ENCODE measurements around the gene MICAL2.

MICAL2 gene

GRCh38 chr11:12110201-12110713 lies at the start of gene MICAL2:
Gene MICAL2, plus strand, starts transcription at chr11:12110590. Its CDS starts 51,566 bp downstream, at chr11:12162156.
- H3K4me3 ChIP-seq (ENCODE audit: low read depth, low read length), result peak within 1 kb of the TSS; percentile 16
- TF ChIP-seq CTCF (IDR thresholded peaks at IDR 0.05; ENCODE audit: borderline replicate concordance, insufficient read depth, low read depth, low read length), result no peak

GRCh38 chr11:12061851-12062560 lies 48.4 kb upstream of the MICAL2 start:
- H3K4me3 ChIP-seq (ENCODE audit: low read depth, low read length), result no peak overlapping the region
- no peak for TF ChIP-seq CTCF (IDR thresholded peaks at IDR 0.05; ENCODE audit: borderline replicate concordance, insufficient read depth, low read depth, low read length)

- TF ChIP-seq CTCF (IDR thresholded peaks at IDR 0.05; ENCODE audit: borderline replicate concordance, insufficient read depth, low read depth, low read length), result no peak
- no peak overlapping the region for H3K4me3 ChIP-seq (ENCODE audit: low read depth, low read length)
Measured at GRCh38 chr11:12063251-12063650, 47.1 kb upstream of the MICAL2 start.

GRCh38 chr11:12064136-12064953 lies 46.0 kb upstream of the MICAL2 start:
- no peak overlapping the region for H3K4me3 ChIP-seq (ENCODE audit: low read depth, low read length)
- TF ChIP-seq CTCF (IDR thresholded peaks at IDR 0.05; ENCODE audit: borderline replicate concordance, insufficient read depth, low read depth, low read length), result no peak

- TF ChIP-seq CTCF (IDR thresholded peaks at IDR 0.05; ENCODE audit: borderline replicate concordance, insufficient read depth, low read depth, low read length), result no peak
- H3K4me3 ChIP-seq (ENCODE audit: low read depth, low read length), result no peak overlapping the region
Measured at GRCh38 chr11:12064954-12065280, 45.5 kb upstream of the MICAL2 start.

GRCh38 chr11:12066056-12066798 lies 44.2 kb upstream of the MICAL2 start:
- TF ChIP-seq CTCF (IDR thresholded peaks at IDR 0.05; ENCODE audit: borderline replicate concordance, insufficient read depth, low read depth, low read length), result no peak
- no peak overlapping the region for H3K4me3 ChIP-seq (ENCODE audit: low read depth, low read length)

All from GM12875 (cell line).